Stimulated activated CD4-positive, alpha-beta T cell treated with anti-CD3 and anti-CD28 coated beads, Interleukin-12 subunit alpha, Interleukin-12 subunit beta, amount 100 ng/mL, for 48 hours (primary cell): Measurements from ENCODE around the gene SLC34A3.
"Not testable (repeated sequence)": the region's sequence is repeated elsewhere in the genome, so short reads cannot be mapped to it uniquely, and the experiment has no call there.

ENCODE experiments used
- DNase-seq, 3 donors: peaks; one replicate each; pipeline ENCODE4 v3.0.0-alpha.2; 2020; ENCODE audit warnings: low read depth in 2 of 3, low spot score in 1 of 3

Gene SLC34A3

GRCh38 chr9:137255448-137256114 is 24.9 kb downstream of the SLC34A3 start:
- DNase-seq, result no peak

- DNase-seq, result no peak
Measured at GRCh38 chr9:137256362-137256761, 25.7 kb downstream of the SLC34A3 start.

GRCh38 chr9:137256856-137257255 is 26.2 kb downstream of the SLC34A3 start:
- DNase-seq, result no peak

GRCh38 chr9:137262173-137262908 is 31.6 kb downstream of the SLC34A3 start:
- not testable (repeated sequence) for DNase-seq

- DNase-seq, result no peak
Measured at GRCh38 chr9:137262909-137263285, 32.2 kb downstream of the SLC34A3 start.

- no peak for DNase-seq
Measured at GRCh38 chr9:137263506-137263905, 32.8 kb downstream of the SLC34A3 start.

GRCh38 chr9:137264067-137264466 is 33.4 kb downstream of the SLC34A3 start:
- no peak for DNase-seq

- no peak for DNase-seq
Measured at GRCh38 chr9:137265496-137266161, 34.9 kb downstream of the SLC34A3 start.

- no peak for DNase-seq
Measured at GRCh38 chr9:137266162-137266527, 35.4 kb downstream of the SLC34A3 start.

- DNase-seq, result no peak
Measured at GRCh38 chr9:137266585-137267453, 36.1 kb downstream of the SLC34A3 start.

- DNase-seq, result no peak
Measured at GRCh38 chr9:137267933-137268355, 37.2 kb downstream of the SLC34A3 start.

- DNase-seq, result no peak
Measured at GRCh38 chr9:137268538-137269201, 38.0 kb downstream of the SLC34A3 start.

- DNase-seq, result no peak
Measured at GRCh38 chr9:137269231-137269772, 38.6 kb downstream of the SLC34A3 start.

- DNase-seq, result no peak
Measured at GRCh38 chr9:137270929-137271695, 40.4 kb downstream of the SLC34A3 start.

GRCh38 chr9:137271696-137272076 is 41.0 kb downstream of the SLC34A3 start:
- DNase-seq, result no peak

GRCh38 chr9:137272241-137273094 is 41.8 kb downstream of the SLC34A3 start:
- no peak for DNase-seq

- DNase-seq, result no peak
Measured at GRCh38 chr9:137273095-137273490, 42.4 kb downstream of the SLC34A3 start.

- no peak for DNase-seq
Measured at GRCh38 chr9:137273611-137274320, 43.1 kb downstream of the SLC34A3 start.
